ENCODE measurements around the gene LYZL6. TPM values are rescaled to one million over a fixed set of nuclear protein-coding genes. Genes with fewer than 3 reads are reported as not detected.

Gene LYZL6
- not detected in 2 replicates for total RNA-seq

- H3K4me3 ChIP-seq (ENCODE audit: low read depth, low read length), result no peak within 1 kb of the TSS
- no peak for DNase-seq (ENCODE audit: low read depth)
- no peak for TF ChIP-seq CTCF (conservative IDR thresholded peaks at IDR 0.05; ENCODE audit: low read depth, low read length)
Measured at GRCh38 chr17:35943537-35943936, at the start of gene LYZL6. TSS of gene LYZL6 (minus strand) at chr17:35943713. CDS start at chr17:35939356, 4,357 bp downstream.

GRCh38 chr17:35991075-35991474 is 47.6 kb upstream of the LYZL6 start:
- no peak for TF ChIP-seq CTCF (conservative IDR thresholded peaks at IDR 0.05; ENCODE audit: low read depth, low read length)
- DNase-seq (ENCODE audit: low read depth), result no peak
- H3K4me3 ChIP-seq (ENCODE audit: low read depth, low read length), result no peak overlapping the region

- no peak overlapping the region for H3K4me3 ChIP-seq (ENCODE audit: low read depth, low read length)
- DNase-seq (ENCODE audit: low read depth), result no peak
- no peak for TF ChIP-seq CTCF (conservative IDR thresholded peaks at IDR 0.05; ENCODE audit: low read depth, low read length)
Measured at GRCh38 chr17:35988164-35988563, 44.7 kb upstream of the LYZL6 start.

- no peak for TF ChIP-seq CTCF (conservative IDR thresholded peaks at IDR 0.05; ENCODE audit: low read depth, low read length)
- no peak within 1 kb of the TSS for H3K4me3 ChIP-seq (ENCODE audit: low read depth, low read length)
- DNase-seq (ENCODE audit: low read depth), result no peak
Measured at GRCh38 chr17:35986643-35987042, 43.1 kb upstream of the LYZL6 start, which contains the start of gene CCL14. TSS of gene CCL14 (minus strand) at chr17:35986729. CDS start at chr17:35986649, 80 bp downstream.

GRCh38 chr17:35984140-35984539 is 40.6 kb upstream of the LYZL6 start:
- no peak for DNase-seq (ENCODE audit: low read depth)
- H3K4me3 ChIP-seq (ENCODE audit: low read depth, low read length), result no peak overlapping the region
- no peak for TF ChIP-seq CTCF (conservative IDR thresholded peaks at IDR 0.05; ENCODE audit: low read depth, low read length)

- no peak for TF ChIP-seq CTCF (conservative IDR thresholded peaks at IDR 0.05; ENCODE audit: low read depth, low read length)
- no peak for DNase-seq (ENCODE audit: low read depth)
Measured at GRCh38 chr17:35982409-35983191, 39.1 kb upstream of the LYZL6 start.

GRCh38 chr17:35981908-35982330 is 38.4 kb upstream of the LYZL6 start:
- TF ChIP-seq CTCF (conservative IDR thresholded peaks at IDR 0.05; ENCODE audit: low read depth, low read length), result peak; percentile 16
- no peak for DNase-seq (ENCODE audit: low read depth)
- H3K4me3 ChIP-seq (ENCODE audit: low read depth, low read length), result no peak overlapping the region

More at GRCh38 chr17:35982409-35983191, 39.1 kb upstream of the LYZL6 start:
- no peak overlapping the region for H3K4me3 ChIP-seq (ENCODE audit: low read depth, low read length)

All from epithelial cell of proximal tubule (primary cell).